Measurements from ENCODE around the gene PPDPF. TPM values are rescaled to one million over a fixed set of nuclear protein-coding genes. Genes with fewer than 3 reads are reported as not detected.

PPDPF gene
- total RNA-seq, 1 experiment from 2014 or later: 149 TPM

GRCh38 chr20:63563225-63563935 is 42.8 kb downstream of the PPDPF start:
- H4K20me1 ChIP-seq (ENCODE audit: control insufficient read depth, insufficient read depth, insufficient read length): no peaks in the 10 kb centered on the region
- no peak overlapping the region for H4K5ac ChIP-seq (ENCODE audit: insufficient read length, low read depth, low read length)
- no peak for DNase-seq
- H3K23ac ChIP-seq (ENCODE audit: insufficient read length, low read depth, low read length): no peak overlapping the region
- no peak overlapping the region for H2BK20ac ChIP-seq (ENCODE audit: low read depth, low read length, poor library complexity, severe bottlenecking)
- no peak overlapping the region for H4K8ac ChIP-seq (replicated peaks; ENCODE audit: insufficient read length, low read depth, low read length)
- H3K9me3 ChIP-seq (ENCODE audit: control insufficient read depth, low read depth, low read length): no peaks in the 10 kb centered on the region
- Mint-ChIP-seq H3K9me3 (no peaks in the 10 kb centered on the region), H3K27me3 (ENCODE audit: low read depth) (no peaks in the 10 kb centered on the region), H3K4me1 (no peaks in the 10 kb centered on the region), H3K4me3 (no peak overlapping the region), H3K27ac (no peak overlapping the region), H3K36me3 (ENCODE audit: insufficient read depth in 1 of 3, low read depth in 3 of 3) (peaks cover 3 to 9% (median 5%) of the 10 kb centered on the region in 3 experiments; a peak in 6 of 7 replicates)
- H2BK12ac ChIP-seq (ENCODE audit: insufficient read length, low read depth, low read length): no peak overlapping the region
- no peaks in the 10 kb centered on the region for H3K79me2 ChIP-seq (ENCODE audit: insufficient read depth, low read length)
- H3K27ac ChIP-seq (ENCODE audit: insufficient read length, low read depth, low read length): no peak overlapping the region
- no peak overlapping the region for H3K9ac ChIP-seq (ENCODE audit: extremely low read depth, insufficient read length, low read length)
- H3K4ac ChIP-seq (ENCODE audit: low read depth, low read length): no peak overlapping the region
- H3K4me2 ChIP-seq (ENCODE audit: insufficient read depth, insufficient read length, low read length): no peak overlapping the region
- no peaks in the 10 kb centered on the region for H3K23me2 ChIP-seq (ENCODE audit: insufficient read length, low read depth, low read length, poor library complexity, severe bottlenecking)
- no peak overlapping the region for H3K56ac ChIP-seq (ENCODE audit: insufficient read length, low read depth, low read length)
- H3K4me1 ChIP-seq (ENCODE audit: insufficient read depth, low read length): no peaks in the 10 kb centered on the region
- H3K18ac ChIP-seq (ENCODE audit: insufficient read length, low read depth, low read length): no peak overlapping the region
- H3K79me1 ChIP-seq (ENCODE audit: insufficient read depth, low read depth, low read length, poor library complexity, severe bottlenecking): no peaks in the 10 kb centered on the region
- no peaks in the 10 kb centered on the region for H3K27me3 ChIP-seq (ENCODE audit: insufficient read depth, low read length)
- H2AK5ac ChIP-seq (ENCODE audit: insufficient read length, low read length): no peak overlapping the region
- no peak overlapping the region for H2AFZ ChIP-seq (ENCODE audit: low read length)
- H3T11ph ChIP-seq (ENCODE audit: low read length): no peak overlapping the region
- no peak overlapping the region for H2BK120ac ChIP-seq (ENCODE audit: low read depth, low read length, poor library complexity, severe bottlenecking)
- no peak for TF ChIP-seq CTCF (conservative IDR thresholded peaks at IDR 0.05)
- WGBS (ENCODE audit: extremely low coverage, insufficient read length, low lambda C conversion rate): no CpG with 5 or more reads among the region's 55 CpGs
- H2BK15ac ChIP-seq (ENCODE audit: low read depth, low read length): no peak overlapping the region; the same call in 1 of the 2 replicates
- H4K91ac ChIP-seq (ENCODE audit: insufficient read length, low read depth, low read length): no peak overlapping the region
- H3K14ac ChIP-seq (ENCODE audit: insufficient read depth, low read length): no peak overlapping the region
- no peak overlapping the region for H2BK5ac ChIP-seq (ENCODE audit: insufficient read length, low read length)
